Activated naive CD8-positive, alpha-beta T cell treated with anti-CD3 and anti-CD28 coated beads, Interleukin-2, amount 50 U/mL, for 24 hours (primary cell): Measurements from ENCODE around the gene GAS2L1.
"Not testable (repeated sequence)": the region's sequence is repeated elsewhere in the genome, so short reads cannot be mapped to it uniquely, and the experiment has no call there.

ENCODE experiments used
- ATAC-seq: fragments of 150-1000 bp; cut with Tn5 transposase; one replicate; pipeline ENCODE4 v1.10.0; 2021
- DNase-seq: peaks from one replicate; pipeline ENCODE4 v3.0.0; 2021
- H3K27ac Mint-ChIP-seq: one replicate; pipeline ENCODE4 v1.8.0; 2021; ENCODE audit warnings: mild to moderate bottlenecking, mixed read lengths
- H3K27me3 Mint-ChIP-seq: one replicate; pipeline ENCODE4 v1.8.0; 2021; ENCODE audit warnings: mixed read lengths
- H3K36me3 Mint-ChIP-seq: one replicate; pipeline ENCODE4 v1.8.0; 2021; ENCODE audit warnings: low read depth, mixed read lengths
- H3K4me1 Mint-ChIP-seq: one replicate; pipeline ENCODE4 v1.8.0; 2021; ENCODE audit warnings: mixed read lengths
- H3K4me3 Mint-ChIP-seq: one replicate; pipeline ENCODE4 v1.8.0; 2021; ENCODE audit warnings: mild to moderate bottlenecking, moderate library complexity, mixed read lengths
- H3K9me3 Mint-ChIP-seq: one replicate; pipeline ENCODE4 v1.8.0; 2021; ENCODE audit warnings: mixed read lengths

Gene GAS2L1

GRCh38 chr22:29344137-29344536, 37.7 kb downstream of the GAS2L1 start:
- H3K4me3 Mint-ChIP-seq: no peak overlapping the region
- peaks cover 42% of the 10 kb centered on the region for H3K36me3 Mint-ChIP-seq
- no peaks in the 10 kb centered on the region for H3K27me3 Mint-ChIP-seq
- H3K9me3 Mint-ChIP-seq: no peaks in the 10 kb centered on the region
- H3K4me1 Mint-ChIP-seq: no peaks in the 10 kb centered on the region
- ATAC-seq: no peak
- DNase-seq: no peak
- H3K27ac Mint-ChIP-seq: no peak overlapping the region

GRCh38 chr22:29344889-29345288, 38.4 kb downstream of the GAS2L1 start:
- not testable (repeated sequence) for ATAC-seq, H3K4me1 Mint-ChIP-seq, H3K27ac Mint-ChIP-seq, H3K27me3 Mint-ChIP-seq, H3K4me3 Mint-ChIP-seq, H3K9me3 Mint-ChIP-seq, DNase-seq
- peaks cover 47% of the 10 kb centered on the region for H3K36me3 Mint-ChIP-seq

DNA sequence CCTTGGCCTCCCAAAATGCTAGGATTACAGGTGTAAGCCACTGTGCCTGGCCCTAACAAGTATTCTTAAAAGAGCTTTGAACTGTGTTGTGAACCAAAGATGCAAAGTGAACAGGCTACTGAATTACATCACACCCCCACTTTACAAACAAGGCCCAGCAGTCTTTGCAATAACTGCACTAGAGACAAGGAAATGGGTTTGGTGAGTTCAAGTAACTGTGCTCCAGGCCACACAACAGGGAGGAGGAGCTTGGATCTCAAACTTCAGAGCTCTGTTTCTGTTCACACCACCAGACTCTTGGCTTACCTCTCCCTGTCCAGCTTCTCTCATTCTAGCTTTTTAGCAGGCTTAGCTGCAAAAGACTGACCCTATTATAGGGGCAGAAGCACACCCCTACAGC, 39.5 kb downstream of the GAS2L1 start:
- no peak for ATAC-seq

GRCh38 chr22:29346659-29347058, 40.2 kb downstream of the GAS2L1 start:
- Mint-ChIP-seq H3K9me3 (no peaks in the 10 kb centered on the region), H3K27ac (no peak overlapping the region), H3K4me3 (no peak overlapping the region), H3K36me3 (peaks cover 53% of the 10 kb centered on the region), H3K4me1 (no peaks in the 10 kb centered on the region), H3K27me3 (no peaks in the 10 kb centered on the region)
- DNase-seq (no peak), ATAC-seq (no peak)

More for the DNA sequence above, 39.5 kb downstream of the GAS2L1 start:
- Mint-ChIP-seq H3K9me3 (no peaks in the 10 kb centered on the region), H3K27ac (no peak overlapping the region), H3K27me3 (no peaks in the 10 kb centered on the region), H3K4me1 (no peaks in the 10 kb centered on the region), H3K4me3 (no peak overlapping the region), H3K36me3 (peaks cover 46% of the 10 kb centered on the region)
- DNase-seq: no peak

DNA sequence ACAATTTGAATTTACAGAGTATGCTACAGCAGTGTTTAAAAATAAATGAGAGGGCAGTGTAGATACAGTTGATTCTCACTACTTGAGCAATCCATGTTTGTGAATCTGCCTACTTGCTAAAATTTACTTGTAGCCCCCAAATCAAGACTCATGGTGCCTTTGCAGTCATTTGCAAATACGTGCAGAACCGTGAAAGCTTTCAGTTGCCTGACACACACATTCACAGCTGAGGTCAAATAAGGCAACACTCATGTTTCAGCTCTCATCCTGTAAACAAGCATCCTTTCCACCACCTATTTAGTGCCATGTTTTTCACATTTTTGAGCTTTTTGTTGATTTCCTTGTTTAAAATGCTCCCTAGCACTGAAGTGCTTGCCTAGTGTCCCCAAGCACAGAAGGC, 41.6 kb downstream of the GAS2L1 start:
- ATAC-seq: no peak
- Mint-ChIP-seq H3K27me3 (no peaks in the 10 kb centered on the region), H3K4me1 (no peaks in the 10 kb centered on the region), H3K36me3 (peaks cover 46% of the 10 kb centered on the region), H3K9me3 (no peaks in the 10 kb centered on the region), H3K4me3 (no peak overlapping the region), H3K27ac (no peak overlapping the region)
- DNase-seq: no peak

DNA sequence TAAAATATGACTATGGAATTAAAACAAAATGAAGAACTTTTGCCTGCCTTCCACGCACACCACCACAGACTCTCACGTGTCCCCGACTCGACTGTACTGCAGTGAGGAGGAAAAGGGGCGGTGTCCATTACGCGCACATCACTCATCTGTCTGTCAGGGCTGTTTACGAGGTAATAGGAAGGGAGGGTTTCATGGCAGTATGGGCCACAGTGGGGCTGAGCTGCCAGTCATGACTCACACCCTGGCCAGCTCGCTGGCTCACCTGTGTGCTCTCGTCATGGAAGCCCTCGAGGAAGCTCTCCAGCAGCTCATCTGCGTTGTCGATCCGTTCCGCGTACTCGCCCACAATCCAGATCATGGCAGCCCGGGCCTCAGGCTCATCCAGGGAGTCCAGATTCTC, 42.5 kb downstream of the GAS2L1 start:
- H3K36me3 Mint-ChIP-seq: peaks cover 48% of the 10 kb centered on the region
- H3K27me3 Mint-ChIP-seq: no peaks in the 10 kb centered on the region
- H3K27ac Mint-ChIP-seq: no peak overlapping the region
- DNase-seq: no peak
- H3K9me3 Mint-ChIP-seq: no peaks in the 10 kb centered on the region
- no peak for ATAC-seq
- no peaks in the 10 kb centered on the region for H3K4me1 Mint-ChIP-seq
- H3K4me3 Mint-ChIP-seq: no peak overlapping the region

DNA sequence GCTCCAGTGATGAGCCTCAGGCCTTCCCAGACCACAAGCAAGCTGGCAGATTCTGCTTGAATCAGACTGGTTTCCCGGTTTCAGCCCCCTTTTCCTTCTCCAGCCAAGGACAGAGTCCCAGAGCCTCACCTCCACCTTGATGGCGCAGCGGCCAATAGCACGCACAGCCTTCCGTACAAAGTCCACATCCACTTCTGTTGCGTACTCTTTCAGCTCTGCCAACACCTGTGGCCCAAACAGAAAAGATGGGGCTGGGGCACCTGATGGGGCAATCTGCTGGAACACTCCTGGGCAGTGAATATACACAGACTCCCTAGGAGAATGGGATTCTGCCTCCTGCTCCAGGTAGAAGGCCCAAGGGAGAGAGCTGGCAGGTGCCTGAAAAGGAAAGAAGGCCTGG, 44.6 kb downstream of the GAS2L1 start:
- Mint-ChIP-seq H3K27ac (no peak overlapping the region), H3K4me3 (no peak overlapping the region), H3K36me3 (peaks cover 44% of the 10 kb centered on the region), H3K27me3 (no peaks in the 10 kb centered on the region), H3K9me3 (no peaks in the 10 kb centered on the region), H3K4me1 (no peaks in the 10 kb centered on the region)
- ATAC-seq: no peak
- no peak for DNase-seq

DNA sequence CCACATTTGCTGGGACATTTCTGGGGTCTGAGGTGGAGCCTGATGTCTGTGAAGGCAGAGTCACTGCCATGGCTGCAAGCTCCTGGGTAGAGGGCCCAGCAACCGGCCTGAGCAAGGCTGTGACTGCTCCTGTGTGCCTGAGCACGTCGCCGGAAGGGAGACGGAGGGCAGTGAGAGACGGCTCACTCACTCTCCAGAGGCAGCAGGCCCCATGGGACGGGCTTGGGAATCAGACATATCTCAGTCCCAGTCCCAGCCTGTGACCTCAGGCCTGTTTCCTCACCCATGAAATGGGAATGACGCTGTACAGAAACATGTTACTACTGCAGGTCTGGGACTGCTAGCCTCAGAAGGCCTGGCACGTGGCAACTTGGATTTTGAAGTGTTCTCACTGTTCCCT, 45.4 kb downstream of the GAS2L1 start:
- DNase-seq: no peak

DNA sequence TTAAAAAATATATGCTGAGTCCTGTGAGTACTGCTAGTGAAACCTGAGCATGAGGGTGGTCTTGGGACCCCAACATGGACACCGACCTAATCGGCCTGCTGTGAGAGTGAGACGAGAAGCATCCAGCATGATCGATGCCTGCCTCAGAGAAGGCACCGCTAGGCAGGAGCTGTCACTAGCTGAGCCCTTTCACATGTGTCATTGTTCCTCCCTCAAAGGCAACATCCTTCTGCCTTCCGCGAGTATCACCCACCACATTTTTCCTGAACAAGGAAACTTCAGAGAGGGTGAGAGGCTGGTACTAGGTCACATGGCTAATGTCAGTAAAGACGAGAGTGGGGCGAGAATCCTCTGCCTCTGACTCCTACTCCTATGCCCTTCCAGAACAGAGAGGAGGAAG, 46.3 kb downstream of the GAS2L1 start:
- Mint-ChIP-seq H3K27ac (no peak overlapping the region), H3K4me3 (no peak overlapping the region), H3K27me3 (no peaks in the 10 kb centered on the region), H3K36me3 (peaks cover 35% of the 10 kb centered on the region), H3K9me3 (no peaks in the 10 kb centered on the region), H3K4me1 (no peaks in the 10 kb centered on the region)
- DNase-seq (no peak), ATAC-seq (no peak)

More for the DNA sequence above, 45.4 kb downstream of the GAS2L1 start:
- H3K36me3 Mint-ChIP-seq: peaks cover 40% of the 10 kb centered on the region
- no peak overlapping the region for H3K4me3 Mint-ChIP-seq
- no peaks in the 10 kb centered on the region for H3K4me1 Mint-ChIP-seq
- H3K27me3 Mint-ChIP-seq: no peaks in the 10 kb centered on the region
- no peak overlapping the region for H3K27ac Mint-ChIP-seq
- ATAC-seq: no peak
- H3K9me3 Mint-ChIP-seq: no peaks in the 10 kb centered on the region

DNA sequence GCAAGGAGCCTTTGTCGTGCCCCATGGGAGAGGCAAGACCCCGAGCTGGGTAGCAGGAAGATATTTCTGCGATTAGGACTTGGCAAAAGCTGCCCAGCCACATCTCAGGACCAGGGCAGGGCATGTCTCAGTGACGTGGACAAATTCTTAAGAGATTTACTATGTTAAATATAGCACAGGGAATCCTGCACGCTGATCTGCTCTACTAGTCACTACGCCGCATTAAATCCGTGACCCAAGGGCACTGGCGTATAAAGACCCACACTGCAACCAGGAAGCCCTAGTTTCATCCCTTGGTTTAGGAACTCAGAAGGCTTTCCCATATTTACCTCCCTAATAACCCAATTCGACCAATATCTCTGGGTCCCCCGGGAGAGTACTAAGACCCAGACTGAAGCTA, 46.8 kb downstream of the GAS2L1 start:
- no peak for DNase-seq
- Mint-ChIP-seq H3K9me3 (no peaks in the 10 kb centered on the region), H3K4me1 (no peaks in the 10 kb centered on the region), H3K27me3 (no peaks in the 10 kb centered on the region), H3K27ac (no peak overlapping the region), H3K36me3 (peaks cover 34% of the 10 kb centered on the region), H3K4me3 (no peak overlapping the region)
- ATAC-seq: no peak

GRCh38 chr22:29353860-29354259, 47.4 kb downstream of the GAS2L1 start:
- peaks cover 33% of the 10 kb centered on the region for H3K36me3 Mint-ChIP-seq
- no peak overlapping the region for H3K27ac Mint-ChIP-seq
- DNase-seq (no peak), ATAC-seq (no peak)
- no peaks in the 10 kb centered on the region for H3K9me3 Mint-ChIP-seq
- no peaks in the 10 kb centered on the region for H3K27me3 Mint-ChIP-seq
- no peak overlapping the region for H3K4me3 Mint-ChIP-seq
- no peaks in the 10 kb centered on the region for H3K4me1 Mint-ChIP-seq

DNA sequence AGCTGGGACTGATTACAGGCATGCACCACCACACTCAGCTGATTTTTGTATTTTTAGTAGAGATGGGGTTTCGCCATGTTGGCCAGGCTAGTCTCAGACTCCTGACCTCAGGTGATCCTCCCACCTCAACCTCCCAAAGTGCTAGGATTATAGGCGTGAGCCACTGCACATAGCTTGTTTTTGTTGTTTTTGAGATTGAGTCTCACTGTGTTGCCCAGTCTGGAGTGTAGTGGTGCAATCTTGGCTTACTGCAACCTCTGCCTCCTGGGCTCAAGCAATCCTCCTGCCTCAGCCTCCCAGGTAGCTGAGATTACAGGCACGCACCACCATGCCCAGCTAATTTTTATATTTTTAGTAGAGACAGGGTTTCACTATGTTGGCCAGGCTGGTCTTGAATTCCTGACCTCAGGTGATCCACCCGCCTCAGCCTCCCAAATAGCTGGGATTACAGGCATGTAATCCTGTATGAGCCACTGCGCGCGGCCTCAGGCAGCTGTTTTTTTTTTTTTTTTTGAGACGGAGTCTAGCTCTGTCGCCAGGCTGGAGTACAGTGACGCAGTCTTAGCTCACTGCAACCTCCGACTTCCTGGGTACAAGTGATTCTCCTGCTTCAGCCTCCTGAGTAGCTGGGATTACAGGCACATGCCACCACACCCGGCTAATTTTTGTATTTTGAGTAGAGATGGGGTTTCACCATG, 50.9 kb downstream of the GAS2L1 start:
- not testable (repeated sequence) for ATAC-seq, H3K4me1 Mint-ChIP-seq, H3K27me3 Mint-ChIP-seq, H3K4me3 Mint-ChIP-seq, H3K27ac Mint-ChIP-seq, DNase-seq, H3K9me3 Mint-ChIP-seq
- H3K36me3 Mint-ChIP-seq: peaks cover 35% of the 10 kb centered on the region

DNA sequence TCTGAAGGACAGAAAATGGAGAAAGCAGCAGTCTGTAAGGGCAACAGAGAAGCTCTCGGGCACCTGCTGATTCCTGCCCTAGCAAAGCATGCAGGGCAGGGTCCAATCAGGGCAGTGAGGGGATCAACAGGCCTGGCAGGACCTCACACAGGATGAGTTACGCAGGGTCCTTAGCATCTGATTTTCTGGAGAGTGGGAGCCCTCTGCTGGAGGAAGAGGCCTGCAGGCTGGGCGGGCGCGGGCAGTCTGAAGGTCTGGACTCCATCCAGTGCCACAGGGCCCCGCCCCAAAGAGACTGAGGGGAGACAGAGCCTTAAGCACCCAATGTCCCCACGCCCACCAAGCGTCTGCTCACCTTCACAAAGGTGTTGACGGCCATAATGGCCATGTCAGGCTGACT, 53.0 kb downstream of the GAS2L1 start:
- Mint-ChIP-seq H3K27ac (no peak overlapping the region), H3K27me3 (no peaks in the 10 kb centered on the region), H3K9me3 (no peaks in the 10 kb centered on the region), H3K4me1 (peaks cover 2% of the 10 kb centered on the region), H3K4me3 (no peak overlapping the region), H3K36me3 (peaks cover 30% of the 10 kb centered on the region)
- ATAC-seq (no peak), DNase-seq (no peak)
